ENCODE results near the gene CCDC127. TPM values are rescaled to one million over a fixed set of nuclear protein-coding genes. Genes with fewer than 3 reads are reported as not detected.
A peak's percentile ranks its signal among the peaks of the same experiment; 100 is the strongest.

CCDC127 gene
- total and polyA plus RNA-seq, 10 donors = 1.2 to 8.9 (median 3.6) TPM

DNA sequence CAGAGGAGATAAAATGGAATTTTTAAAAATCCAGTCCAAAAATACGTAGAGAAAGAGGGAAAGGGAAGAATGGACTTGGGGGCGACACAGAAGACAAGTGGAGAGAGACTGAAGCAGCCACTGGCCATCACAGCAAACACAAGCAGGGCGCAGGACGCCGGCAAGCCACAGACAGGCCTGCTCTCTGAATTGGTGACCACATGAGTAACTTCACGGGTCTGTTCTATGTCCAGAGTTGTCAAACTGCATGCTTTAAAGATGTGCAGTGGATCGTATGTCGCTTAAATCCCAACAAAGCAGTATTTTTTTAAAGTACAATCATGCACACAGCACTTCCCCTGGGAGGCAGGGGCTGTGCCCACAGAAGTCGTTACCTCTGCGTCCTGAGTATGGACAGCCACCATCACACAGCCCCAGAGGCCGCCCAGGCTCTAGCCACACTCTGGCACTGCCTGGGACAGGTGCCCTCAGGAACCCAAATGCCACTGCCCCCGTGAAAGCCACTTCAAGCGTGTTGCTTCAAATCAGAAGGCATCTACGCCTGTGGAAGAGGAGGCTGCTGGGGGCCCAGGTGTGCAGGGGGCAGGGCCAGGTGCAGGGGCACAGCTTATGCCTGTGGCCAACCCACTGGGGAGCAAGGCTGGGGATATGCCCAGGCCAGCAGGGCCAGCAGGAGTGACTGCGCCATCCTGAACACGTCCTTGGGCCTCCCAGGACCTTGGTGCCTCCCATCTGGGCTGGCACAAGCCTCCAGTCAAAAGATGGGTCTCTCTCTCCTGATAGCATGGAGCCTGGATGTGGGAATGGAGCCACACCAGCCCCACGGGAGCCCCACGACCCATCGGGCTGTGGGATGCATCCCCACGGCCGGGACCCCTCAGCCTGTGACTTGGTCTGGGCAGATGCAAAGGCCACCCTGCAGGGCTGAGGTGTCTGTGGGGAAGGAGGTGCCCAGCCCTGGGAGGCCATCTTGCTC lies 32.6 kb downstream of the CCDC127 start:
- 77 to 86% (median 84%) methylated on average over 19 to 21 of the region's 21 CpGs for WGBS, 5 donors
- intact Hi-C loops (cut with DNase I; ENCODE audit: low total_unique reads) = no loop called here
- H3K4me1 ChIP-seq = peaks cover 0 to 14% (median 11%) of the 10 kb centered on the region in 6 donors

DNA sequence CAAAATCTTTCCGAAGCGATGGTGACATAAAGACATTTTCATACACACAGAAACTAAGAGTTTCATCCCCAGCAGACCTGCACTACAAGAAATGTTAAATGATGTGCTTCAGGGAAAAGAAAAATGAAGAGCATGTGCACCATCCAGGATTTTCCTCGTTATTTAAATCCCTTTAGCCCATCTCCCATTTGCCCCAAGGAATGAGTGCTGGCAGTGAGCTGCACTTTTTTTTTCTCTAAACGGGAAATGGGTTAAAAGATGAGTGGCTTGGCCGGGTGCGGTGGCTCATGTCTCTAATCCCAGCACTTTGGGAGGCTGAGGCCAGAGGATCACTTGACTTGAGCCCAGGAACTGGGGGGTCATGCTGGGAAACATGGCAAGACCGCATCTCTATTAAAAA lies 33.5 kb downstream of the CCDC127 start:
- Histone ChIP-seq H3K27ac (no peak overlapping the region), H3K4me1 (peaks cover 0 to 14% (median 11%) of the 10 kb centered on the region in 6 donors), H3K36me3 (no peaks in the 10 kb centered on the region), H3K9me3 (no peaks in the 10 kb centered on the region), H3K4me3 (no peak overlapping the region), H3K27me3 (replicated peaks in 1 of 7) (peaks cover 0 to 31% (median 0%) of the 10 kb centered on the region in 7 donors)
- intact Hi-C loops (cut with DNase I; ENCODE audit: low total_unique reads) = no loop called here
- TF ChIP-seq POLR2A (IDR thresholded peaks at IDR 0.05) = no peak
- TF ChIP-seq CTCF (IDR thresholded peaks at IDR 0.05 in 8 of 11, conservative IDR thresholded peaks at IDR 0.05 in 3 of 11) = no peak
- TF ChIP-seq POLR2AphosphoS5 (IDR thresholded peaks at IDR 0.05) = no peak
- 76 to 90% (median 83%) methylated on average over 7 of the region's 7 CpGs for WGBS, 5 donors
- no peak for DNase-seq

More for the DNA sequence above, 32.6 kb downstream of the CCDC127 start:
- TF ChIP-seq POLR2AphosphoS5 (IDR thresholded peaks at IDR 0.05) (no peak), POLR2A (IDR thresholded peaks at IDR 0.05) (no peak), CTCF (IDR thresholded peaks at IDR 0.05 in 8 of 11, conservative IDR thresholded peaks at IDR 0.05 in 3 of 11) (no peak)
- Histone ChIP-seq H3K9me3 (no peaks in the 10 kb centered on the region), H3K27me3 (replicated peaks in 1 of 7) (peaks cover 0 to 31% (median 0%) of the 10 kb centered on the region in 7 donors), H3K27ac (no peak overlapping the region), H3K4me3 (no peak overlapping the region), H3K36me3 (no peaks in the 10 kb centered on the region)
- DNase-seq = peak; percentile 74

DNA sequence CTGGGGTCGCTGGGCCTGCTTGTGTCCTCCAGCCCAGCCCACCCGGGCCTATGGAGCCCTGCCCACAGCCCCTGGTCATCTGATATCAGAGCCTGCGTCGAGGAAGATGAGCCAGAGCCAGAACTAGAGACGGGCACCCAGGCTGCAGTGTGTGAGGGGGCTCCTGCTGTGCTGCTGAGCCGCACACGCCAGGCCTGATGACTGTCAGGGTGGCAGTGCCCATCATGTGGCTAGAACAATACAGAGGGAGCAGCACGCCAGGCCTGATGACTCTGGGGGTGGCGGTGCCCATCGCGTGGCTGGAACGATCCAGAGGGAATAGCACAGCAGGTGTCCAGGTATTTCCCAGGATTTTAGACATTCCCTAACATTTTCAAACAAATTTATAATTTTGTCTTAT lies 35.8 kb downstream of the CCDC127 start:
- Histone ChIP-seq H3K36me3 (no peaks in the 10 kb centered on the region), H3K4me1 (no peaks in the 10 kb centered on the region), H3K27me3 (replicated peaks in 1 of 7) (peaks cover 0 to 18% (median 0%) of the 10 kb centered on the region in 7 donors), H3K4me3 (no peak overlapping the region), H3K9me3 (no peaks in the 10 kb centered on the region), H3K27ac (no peak overlapping the region)
- no peak for DNase-seq
- WGBS, 5 donors = 88 to 96% (median 92%) methylated on average over 12 of the region's 12 CpGs
- no peak for TF ChIP-seq POLR2AphosphoS5 (IDR thresholded peaks at IDR 0.05)
- no peak for TF ChIP-seq POLR2A (IDR thresholded peaks at IDR 0.05)
- TF ChIP-seq CTCF (IDR thresholded peaks at IDR 0.05 in 8 of 11, conservative IDR thresholded peaks at IDR 0.05 in 3 of 11) = no peak
- intact Hi-C loops (cut with DNase I; ENCODE audit: low total_unique reads) = no loop called here

- Histone ChIP-seq H3K36me3 (no peaks in the 10 kb centered on the region), H3K4me1 (no peaks in the 10 kb centered on the region), H3K9me3 (no peaks in the 10 kb centered on the region), H3K27me3 (replicated peaks in 1 of 7) (peaks cover 0 to 12% (median 0%) of the 10 kb centered on the region in 7 donors), H3K27ac (no peak overlapping the region), H3K4me3 (no peak overlapping the region)
- no peak for DNase-seq
- 85 to 95% (median 89%) methylated on average over 11 to 22 of the region's 22 CpGs for WGBS, 5 donors
- intact Hi-C loops (cut with DNase I; ENCODE audit: low total_unique reads) = no loop called here
- no peak for TF ChIP-seq CTCF (IDR thresholded peaks at IDR 0.05 in 8 of 11, conservative IDR thresholded peaks at IDR 0.05 in 3 of 11)
- TF ChIP-seq POLR2A (IDR thresholded peaks at IDR 0.05) = no peak
- TF ChIP-seq POLR2AphosphoS5 (IDR thresholded peaks at IDR 0.05) = no peak
Observed at GRCh38 chr5:181566-181965, 36.4 kb downstream of the CCDC127 start.

Data from spleen (tissue), 11 donors.